ENCODE results near the gene GRIK3.

DNA sequence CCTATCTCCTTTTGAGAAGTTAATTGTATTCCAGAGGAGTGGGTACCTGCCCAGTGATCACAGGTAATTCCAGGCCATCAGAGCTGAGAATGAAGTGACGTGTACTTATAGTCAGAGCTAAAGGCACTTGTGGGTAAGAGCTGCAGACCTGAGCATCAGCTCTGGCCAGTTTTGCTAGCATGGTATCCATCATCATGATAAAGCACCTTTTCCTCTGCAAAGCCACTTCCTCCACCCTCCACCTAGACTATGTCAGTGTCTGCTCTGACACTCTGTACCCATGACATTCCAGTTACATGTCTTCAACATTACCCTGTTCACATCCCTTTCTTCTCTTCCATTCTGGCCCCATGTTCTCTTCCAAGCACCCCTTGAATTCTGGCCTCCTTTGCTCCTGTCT, 157.3 kb downstream of the GRIK3 start:
- TF ChIP-seq, protein P1, sequence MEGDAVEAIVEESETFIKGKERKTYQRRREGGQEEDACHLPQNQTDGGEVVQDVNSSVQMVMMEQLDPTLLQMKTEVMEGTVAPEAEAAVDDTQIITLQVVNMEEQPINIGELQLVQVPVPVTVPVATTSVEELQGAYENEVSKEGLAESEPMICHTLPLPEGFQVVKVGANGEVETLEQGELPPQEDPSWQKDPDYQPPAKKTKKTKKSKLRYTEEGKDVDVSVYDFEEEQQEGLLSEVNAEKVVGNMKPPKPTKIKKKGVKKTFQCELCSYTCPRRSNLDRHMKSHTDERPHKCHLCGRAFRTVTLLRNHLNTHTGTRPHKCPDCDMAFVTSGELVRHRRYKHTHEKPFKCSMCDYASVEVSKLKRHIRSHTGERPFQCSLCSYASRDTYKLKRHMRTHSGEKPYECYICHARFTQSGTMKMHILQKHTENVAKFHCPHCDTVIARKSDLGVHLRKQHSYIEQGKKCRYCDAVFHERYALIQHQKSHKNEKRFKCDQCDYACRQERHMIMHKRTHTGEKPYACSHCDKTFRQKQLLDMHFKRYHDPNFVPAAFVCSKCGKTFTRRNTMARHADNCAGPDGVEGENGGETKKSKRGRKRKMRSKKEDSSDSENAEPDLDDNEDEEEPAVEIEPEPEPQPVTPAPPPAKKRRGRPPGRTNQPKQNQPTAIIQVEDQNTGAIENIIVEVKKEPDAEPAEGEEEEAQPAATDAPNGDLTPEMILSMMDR (IDR thresholded peaks at IDR 0.05; ENCODE audit: insufficient read depth, low read length): no peak
- TF ChIP-seq SPI1 (IDR thresholded peaks at IDR 0.05; ENCODE audit: borderline replicate concordance, low read depth) (no peak), GABPA (IDR thresholded peaks at IDR 0.05; ENCODE audit: low read depth) (no peak), POLR2AphosphoS5 (IDR thresholded peaks at IDR 0.05; ENCODE audit: low read depth) (no peak)
- TF ChIP-seq, protein P2, sequence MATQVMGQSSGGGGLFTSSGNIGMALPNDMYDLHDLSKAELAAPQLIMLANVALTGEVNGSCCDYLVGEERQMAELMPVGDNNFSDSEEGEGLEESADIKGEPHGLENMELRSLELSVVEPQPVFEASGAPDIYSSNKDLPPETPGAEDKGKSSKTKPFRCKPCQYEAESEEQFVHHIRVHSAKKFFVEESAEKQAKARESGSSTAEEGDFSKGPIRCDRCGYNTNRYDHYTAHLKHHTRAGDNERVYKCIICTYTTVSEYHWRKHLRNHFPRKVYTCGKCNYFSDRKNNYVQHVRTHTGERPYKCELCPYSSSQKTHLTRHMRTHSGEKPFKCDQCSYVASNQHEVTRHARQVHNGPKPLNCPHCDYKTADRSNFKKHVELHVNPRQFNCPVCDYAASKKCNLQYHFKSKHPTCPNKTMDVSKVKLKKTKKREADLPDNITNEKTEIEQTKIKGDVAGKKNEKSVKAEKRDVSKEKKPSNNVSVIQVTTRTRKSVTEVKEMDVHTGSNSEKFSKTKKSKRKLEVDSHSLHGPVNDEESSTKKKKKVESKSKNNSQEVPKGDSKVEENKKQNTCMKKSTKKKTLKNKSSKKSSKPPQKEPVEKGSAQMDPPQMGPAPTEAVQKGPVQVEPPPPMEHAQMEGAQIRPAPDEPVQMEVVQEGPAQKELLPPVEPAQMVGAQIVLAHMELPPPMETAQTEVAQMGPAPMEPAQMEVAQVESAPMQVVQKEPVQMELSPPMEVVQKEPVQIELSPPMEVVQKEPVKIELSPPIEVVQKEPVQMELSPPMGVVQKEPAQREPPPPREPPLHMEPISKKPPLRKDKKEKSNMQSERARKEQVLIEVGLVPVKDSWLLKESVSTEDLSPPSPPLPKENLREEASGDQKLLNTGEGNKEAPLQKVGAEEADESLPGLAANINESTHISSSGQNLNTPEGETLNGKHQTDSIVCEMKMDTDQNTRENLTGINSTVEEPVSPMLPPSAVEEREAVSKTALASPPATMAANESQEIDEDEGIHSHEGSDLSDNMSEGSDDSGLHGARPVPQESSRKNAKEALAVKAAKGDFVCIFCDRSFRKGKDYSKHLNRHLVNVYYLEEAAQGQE (IDR thresholded peaks at IDR 0.05; ENCODE audit: insufficient replicate concordance, low read depth): no peak
